Duodenal mucosa (tissue), 2 donors: ENCODE data around the gene SLC16A4.

ENCODE experiments used
- H3K27ac ChIP-seq: one replicate; pipeline ENCODE4 v1.7.0; 2013; ENCODE audit warnings: low read depth, low read length
- H3K27me3 ChIP-seq, 2 donors: one replicate each; pipeline ENCODE4 v1.7.0; 2013; ENCODE audit warnings: low read length in 2 of 2, control low read depth in 1 of 2; ENCODE audit not compliant: insufficient read depth in 2 of 2, control insufficient read depth in 1 of 2
- H3K36me3 ChIP-seq, 2 donors: one replicate each; pipeline ENCODE4 v1.7.0; 2013; ENCODE audit warnings: low read length in 2 of 2, control low read depth in 1 of 2; ENCODE audit not compliant: insufficient read depth in 2 of 2, control insufficient read depth in 1 of 2
- H3K4me1 ChIP-seq, 2 donors: one replicate each; pipeline ENCODE4 v1.7.0; 2013; ENCODE audit warnings: low read length in 2 of 2, control low read depth in 1 of 2; ENCODE audit not compliant: insufficient read depth in 2 of 2, control insufficient read depth in 1 of 2
- H3K4me3 ChIP-seq, 2 donors: one replicate each; pipeline ENCODE4 v1.7.0; 2013; ENCODE audit warnings: low read length in 2 of 2, low read depth in 1 of 2
- H3K9ac ChIP-seq, 2 donors: one replicate each; pipeline ENCODE4 v1.7.0; 2013; ENCODE audit warnings: low read length in 2 of 2, low read depth in 1 of 2
- H3K9me3 ChIP-seq, 2 donors: one replicate each; pipeline ENCODE4 v1.7.0; 2013; ENCODE audit warnings: low read length in 2 of 2, control low read depth in 1 of 2; ENCODE audit not compliant: control insufficient read depth in 1 of 2

Gene SLC16A4

DNA sequence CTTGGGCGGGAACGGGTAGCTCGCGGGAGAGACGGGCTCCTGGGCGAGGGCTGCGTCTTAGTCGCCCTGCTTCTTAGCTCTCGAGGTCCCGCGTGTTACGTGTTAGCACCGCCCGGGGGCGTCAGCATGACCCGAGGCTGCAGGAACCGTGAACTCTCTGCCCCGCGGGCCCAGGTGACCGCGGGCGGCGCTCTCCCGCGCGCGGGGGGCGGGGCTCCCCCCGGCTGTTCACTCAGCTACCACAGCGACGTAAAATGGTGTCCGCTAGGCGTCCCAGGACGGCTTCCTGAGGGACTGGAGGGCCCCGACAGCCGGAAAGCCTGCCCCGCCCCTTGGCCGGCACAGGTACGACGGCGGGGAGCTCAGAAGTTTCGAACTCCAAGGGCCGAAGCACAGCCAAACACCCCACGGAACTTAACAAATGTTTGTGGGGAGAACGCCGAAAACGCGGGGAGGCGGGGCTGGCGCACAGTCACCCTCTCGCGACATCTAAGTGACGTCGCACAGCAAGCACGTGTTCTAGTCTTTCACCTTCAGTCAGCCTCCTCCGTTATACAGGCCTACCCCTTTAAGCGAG is 52.4 kb downstream of the SLC16A4 start:
- Histone ChIP-seq H3K4me1 (peaks cover 50 to 63% of the 10 kb centered on the region in 2 donors), H3K4me3 (peak overlapping the region; percentile 81 to 88)

DNA sequence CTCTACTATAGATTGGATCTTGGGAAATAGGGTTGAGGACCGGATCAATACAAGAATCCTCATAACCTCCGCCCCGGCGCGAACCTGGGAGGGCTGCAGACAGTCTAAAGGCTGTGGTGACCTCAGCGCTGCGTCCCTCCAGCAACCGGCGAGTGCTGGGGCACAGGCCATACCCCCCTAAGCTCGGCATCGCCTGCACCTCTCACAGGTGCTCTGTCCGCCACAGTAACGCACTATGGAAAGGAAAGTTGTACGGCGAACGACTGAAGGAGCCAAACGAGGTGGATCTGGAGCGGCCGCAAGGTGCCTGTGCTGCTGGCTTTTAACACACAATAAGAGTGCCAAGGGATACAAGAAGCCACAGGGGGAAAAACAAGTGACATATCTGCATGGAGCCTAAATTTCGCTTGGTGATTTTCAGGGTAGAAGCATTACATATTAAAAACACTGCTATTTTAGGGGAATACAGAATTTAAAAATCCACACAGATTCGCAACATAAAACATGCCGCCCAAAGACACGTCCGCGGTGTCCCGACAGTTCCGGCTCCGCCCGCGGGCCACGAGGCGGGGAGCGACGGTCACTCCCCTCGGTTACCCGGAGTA is 53.0 kb downstream of the SLC16A4 start:
- Histone ChIP-seq H3K9ac (peak overlapping the region; percentile 96 to 99), H3K27me3 (no peaks in the 10 kb centered on the region), H3K36me3 (peaks cover 9 to 26% of the 10 kb centered on the region in 2 donors), H3K4me3 (peak overlapping the region; percentile 81 to 88), H3K9me3 (no peaks in the 10 kb centered on the region), H3K27ac (peak overlapping the region; percentile 99), H3K4me1 (peaks cover 48 to 57% of the 10 kb centered on the region in 2 donors)

More for the DNA sequence above, 52.4 kb downstream of the SLC16A4 start:
- Histone ChIP-seq H3K27me3 (no peaks in the 10 kb centered on the region), H3K27ac (peak overlapping the region; percentile 99), H3K9ac (peak overlapping the region; percentile 96 to 99), H3K36me3 (peaks cover 9 to 27% of the 10 kb centered on the region in 2 donors), H3K9me3 (no peaks in the 10 kb centered on the region)

- Histone ChIP-seq H3K4me3 (peak overlapping the region in 1 of 2 donors; percentile 81), H3K36me3 (peaks cover 3 to 14% of the 10 kb centered on the region in 2 donors), H3K4me1 (peaks cover 34 to 44% of the 10 kb centered on the region in 2 donors), H3K27me3 (no peaks in the 10 kb centered on the region), H3K27ac (no peak overlapping the region), H3K9me3 (no peaks in the 10 kb centered on the region), H3K9ac (peak overlapping the region in 1 of 2 donors; percentile 8)
Observed at GRCh38 chr1:110336300-110337039, 54.4 kb downstream of the SLC16A4 start.

- Histone ChIP-seq H3K4me3 (no peak overlapping the region), H3K9me3 (no peaks in the 10 kb centered on the region), H3K27ac (no peak overlapping the region), H3K4me1 (peaks cover 22 to 32% of the 10 kb centered on the region in 2 donors), H3K27me3 (no peaks in the 10 kb centered on the region), H3K36me3 (peaks cover 0 to 2% of the 10 kb centered on the region in 2 donors), H3K9ac (no peak overlapping the region)
Observed at GRCh38 chr1:110335265-110335664, 55.6 kb downstream of the SLC16A4 start.

GRCh38 chr1:110328700-110329099 is 62.1 kb downstream of the SLC16A4 start:
- no peaks in the 10 kb centered on the region for H3K4me1 ChIP-seq
- H3K9ac ChIP-seq: no peak overlapping the region
- H3K27me3 ChIP-seq: no peaks in the 10 kb centered on the region
- no peak overlapping the region for H3K4me3 ChIP-seq
- no peak overlapping the region for H3K27ac ChIP-seq
- H3K9me3 ChIP-seq: no peaks in the 10 kb centered on the region
- H3K36me3 ChIP-seq: no peaks in the 10 kb centered on the region

DNA sequence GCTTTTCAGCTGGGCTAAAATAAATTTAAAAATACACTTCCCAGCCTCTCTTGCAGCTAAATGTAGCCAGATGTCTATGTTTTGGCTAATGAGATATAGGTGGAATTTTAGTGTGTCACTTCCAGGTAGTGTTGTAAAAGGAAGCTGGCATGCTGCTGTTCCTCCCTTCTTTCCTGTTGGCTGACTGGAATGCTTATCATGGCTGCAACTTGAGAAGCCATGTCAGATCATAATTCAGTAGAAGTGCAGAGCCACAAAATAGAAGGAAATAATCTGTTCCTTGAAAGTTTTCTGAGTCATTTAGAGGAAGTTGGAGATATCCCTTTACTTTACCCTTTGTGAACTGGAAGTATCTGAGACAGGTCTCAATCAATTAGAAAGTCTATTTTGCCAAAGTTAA is 62.6 kb downstream of the SLC16A4 start:
- Histone ChIP-seq H3K4me3 (no peak overlapping the region), H3K9me3 (no peaks in the 10 kb centered on the region), H3K27ac (no peak overlapping the region), H3K9ac (no peak overlapping the region), H3K4me1 (no peaks in the 10 kb centered on the region), H3K36me3 (no peaks in the 10 kb centered on the region), H3K27me3 (no peaks in the 10 kb centered on the region)

DNA sequence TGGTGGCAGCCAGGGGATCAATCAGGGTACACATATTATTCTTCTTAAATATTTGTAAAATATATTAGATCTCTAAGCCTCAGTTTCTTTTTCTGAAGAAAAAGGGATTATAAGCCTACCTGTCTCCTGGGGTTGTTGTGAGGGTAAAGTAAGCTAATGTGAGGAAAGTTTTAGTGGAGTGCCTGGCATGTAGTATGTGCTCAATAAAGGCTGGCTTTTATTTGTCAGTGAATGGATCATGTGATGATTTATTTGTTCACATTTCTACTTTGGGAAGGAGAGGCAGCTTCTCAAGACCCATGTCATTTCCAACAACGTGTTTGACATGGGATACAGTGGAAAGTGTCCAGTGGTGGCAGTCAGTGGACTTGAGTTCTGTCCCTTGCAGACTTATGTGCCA is 64.0 kb downstream of the SLC16A4 start:
- H3K27ac ChIP-seq: no peak overlapping the region
- H3K36me3 ChIP-seq: no peaks in the 10 kb centered on the region
- no peaks in the 10 kb centered on the region for H3K4me1 ChIP-seq
- H3K9me3 ChIP-seq: no peaks in the 10 kb centered on the region
- H3K4me3 ChIP-seq: no peak overlapping the region
- H3K27me3 ChIP-seq: no peaks in the 10 kb centered on the region
- H3K9ac ChIP-seq: no peak overlapping the region

- Histone ChIP-seq H3K9me3 (no peaks in the 10 kb centered on the region), H3K27me3 (no peaks in the 10 kb centered on the region), H3K4me3 (no peak overlapping the region), H3K36me3 (no peaks in the 10 kb centered on the region), H3K27ac (no peak overlapping the region), H3K4me1 (no peaks in the 10 kb centered on the region), H3K9ac (no peak overlapping the region)
Observed at GRCh38 chr1:110324667-110325066, 66.2 kb downstream of the SLC16A4 start.

GRCh38 chr1:110321846-110322245 is 69.0 kb downstream of the SLC16A4 start:
- Histone ChIP-seq H3K9ac (no peak overlapping the region), H3K36me3 (no peaks in the 10 kb centered on the region), H3K27ac (no peak overlapping the region), H3K27me3 (no peaks in the 10 kb centered on the region), H3K4me3 (no peak overlapping the region), H3K9me3 (no peaks in the 10 kb centered on the region), H3K4me1 (no peaks in the 10 kb centered on the region)

GRCh38 chr1:110321045-110321444 is 69.8 kb downstream of the SLC16A4 start:
- Histone ChIP-seq H3K9ac (no peak overlapping the region), H3K4me1 (no peaks in the 10 kb centered on the region), H3K4me3 (no peak overlapping the region), H3K9me3 (no peaks in the 10 kb centered on the region), H3K27me3 (no peaks in the 10 kb centered on the region), H3K27ac (no peak overlapping the region), H3K36me3 (no peaks in the 10 kb centered on the region)
